ENCODE measurements around the gene NUDCD2. TPM values are rescaled to one million over a fixed set of nuclear protein-coding genes. Genes with fewer than 3 reads are reported as not detected.

The NUDCD2 gene
- polyA plus RNA-seq, result 18.9 and 32.5 TPM in 2 replicates

DNA sequence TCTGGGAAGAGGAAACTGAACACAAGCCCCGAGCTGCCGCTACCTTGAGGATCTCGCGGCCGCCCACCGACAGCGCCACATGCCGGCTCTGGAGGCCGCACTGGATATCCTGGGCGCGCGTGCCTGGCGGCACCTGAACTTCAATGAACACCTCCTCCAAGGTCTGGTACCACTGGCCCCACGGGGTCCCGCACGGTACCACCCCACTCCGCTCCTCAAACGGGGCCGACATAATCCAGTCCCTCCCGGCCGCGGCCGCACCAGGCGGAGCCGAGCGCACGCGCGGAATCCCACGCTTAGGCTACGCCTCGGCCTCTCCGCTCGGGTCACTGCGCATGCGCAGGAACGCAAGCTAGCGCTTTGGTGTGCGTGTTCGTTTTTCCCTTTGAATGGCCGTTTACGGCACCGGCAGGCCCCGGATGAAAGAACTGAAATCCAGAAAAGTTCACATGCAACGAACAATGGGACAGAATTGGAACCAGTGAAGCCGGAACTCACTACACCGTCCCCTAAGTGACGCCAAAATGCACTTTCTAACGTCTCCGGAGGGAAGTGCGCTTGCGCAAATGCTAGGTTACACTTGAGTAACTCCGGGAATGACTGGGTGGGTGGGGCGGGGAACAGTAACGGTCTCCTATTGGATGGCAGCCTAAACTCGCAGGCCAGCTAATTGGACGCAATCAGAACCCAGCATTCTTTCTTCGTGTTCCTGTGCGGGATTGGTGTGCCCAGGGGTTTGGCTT, at the start of gene NUDCD2:
Gene NUDCD2, minus strand, starts transcription at position 284 of the 743 bp plus-strand sequence. Its CDS starts 52 bp downstream, at position 232.

DNA sequence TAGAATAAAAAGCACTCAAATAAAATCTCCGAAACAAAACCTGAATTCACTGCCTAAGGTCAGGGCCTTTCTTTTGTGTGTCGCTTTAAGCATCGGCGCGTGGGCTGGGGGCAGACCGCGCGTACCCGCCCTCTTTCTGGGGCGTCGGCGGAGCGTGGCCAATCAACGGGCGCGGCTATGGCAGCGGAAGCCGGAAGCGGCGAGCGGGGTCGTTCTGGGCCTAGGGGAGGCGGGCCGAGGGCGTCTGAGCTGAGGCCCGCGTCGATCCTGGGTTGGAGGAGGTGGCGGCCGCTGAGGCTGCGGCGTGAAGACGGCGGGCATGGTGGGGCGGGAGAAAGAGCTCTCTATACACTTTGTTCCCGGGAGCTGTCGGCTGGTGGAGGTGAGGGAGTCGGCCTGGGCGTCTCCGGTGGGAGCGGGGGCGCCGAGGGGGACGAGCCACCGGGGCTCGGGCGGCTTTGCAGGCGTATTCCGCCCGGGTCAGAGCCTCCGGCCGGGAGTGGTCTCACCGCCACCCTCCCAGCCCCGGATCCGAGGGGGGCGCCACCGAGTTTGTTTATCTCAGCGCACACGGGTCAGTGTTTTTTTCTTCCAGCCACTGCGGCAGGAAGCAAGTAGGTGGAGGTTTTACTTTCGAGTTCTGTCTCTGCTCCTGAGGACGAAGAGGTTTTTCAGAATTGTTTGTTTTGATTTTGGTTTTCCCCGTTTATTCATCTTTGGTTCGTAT, 45.6 kb upstream of the NUDCD2 start, which contains the start of gene MAT2B:
Gene MAT2B, plus strand, starts transcription at position 252 of the 727 bp plus-strand sequence. Its CDS starts 68 bp downstream, at position 320.

GRCh38 chr5:163460562-163461171, 765 bp upstream of the NUDCD2 start, which contains the start of gene HMMR:
Gene HMMR (plus strand): TSS chr5:163460632. CDS start chr5:163460693, 61 bp downstream.

GRCh38 chr5:163437309-163438182, 22.4 kb downstream of the NUDCD2 start, which contains the start of gene CCNG1:
Gene CCNG1 (plus strand): TSS chr5:163437595. CDS start chr5:163439257, 1,662 bp downstream.

Other genes starting within 250 kb of the NUDCD2 start
- 40.1 and 63.4 TPM in 2 replicates for gene CCNG1, start 22.5 kb downstream of the NUDCD2 start, polyA plus RNA-seq
- gene HMMR, start 530 bp upstream of the NUDCD2 start, polyA plus RNA-seq, result 0.70 TPM in 1 of 2 replicates, not detected in the other
- 67.9 and 82.0 TPM in 2 replicates for gene MAT2B, start 45.5 kb upstream of the NUDCD2 start, polyA plus RNA-seq